Suprapubic skin (tissue), 3 donors: ENCODE measurements around the gene ZNF532.

Source experiments
- CTCF ChIP-seq, 2 donors: fragments of 200-600 bp in 1 of 2; fragments of 450-650 bp in 1 of 2; sonication (generic) in 1 of 2; IDR thresholded peaks; one replicate each; pipeline ENCODE4 v1.5.1; 2016 to 2019; ENCODE audit warnings: antibody characterized with exemption in 2 of 2, mild to moderate bottlenecking in 1 of 2, moderate library complexity in 1 of 2
- POLR2A ChIP-seq, 2 donors: fragments of 450-650 bp; IDR thresholded peaks; one replicate each; pipeline ENCODE4 v1.6.1; 2017; ENCODE audit warnings: antibody characterized with exemption in 2 of 2, mild to moderate bottlenecking in 2 of 2, moderate library complexity in 2 of 2

DNA sequence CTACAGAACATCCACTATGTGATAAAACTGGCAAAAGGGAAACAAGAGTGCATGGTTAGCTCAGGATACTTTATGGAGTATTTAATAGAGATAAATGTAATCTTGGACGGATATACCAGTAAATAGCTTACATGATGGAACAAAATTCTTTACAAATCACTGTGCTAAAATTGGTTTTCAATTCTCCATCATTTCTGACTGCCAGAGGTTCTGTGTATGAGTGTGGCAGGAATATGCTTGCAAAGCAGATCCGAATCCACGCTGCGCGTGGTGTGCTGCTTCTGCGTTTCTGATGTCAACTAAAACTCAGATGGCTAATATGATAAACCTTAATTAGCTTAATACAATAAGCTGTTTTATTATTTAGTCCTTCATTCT lies 2.1 kb downstream of the ZNF532 start:
- TF ChIP-seq CTCF (IDR thresholded peaks at IDR 0.05) = no peak
- TF ChIP-seq POLR2A (IDR thresholded peaks at IDR 0.05) = no peak
